HepG2 (cell line): ENCODE data around the gene PDZD7. TPM values are rescaled to one million over a fixed set of nuclear protein-coding genes. Genes with fewer than 3 reads are reported as not detected.

ENCODE experiments used
- BRD4 ChIP-seq: sonication (generic); formaldehyde crosslinking; IDR thresholded peaks from 2 replicates; pipeline ENCODE4 v1.4.0; 2020; ENCODE audit warnings: missing genetic modification reagents
- CBX2 ChIP-seq, 2 experiments: fragments of 200-600 bp in 1 of 2; sonication (generic); formaldehyde crosslinking in 1 of 2; IDR thresholded peaks; 2 replicates each; pipeline versions ENCODE4 v1.7.0 to v1.8.1; 2018 to 2022; ENCODE audit warnings: low read depth in 2 of 2, low read length in 1 of 2, mild to moderate bottlenecking in 1 of 2, missing genetic modification reagents in 1 of 2
- CBX5 ChIP-seq: sonication (generic); formaldehyde crosslinking; IDR thresholded peaks from 2 replicates; pipeline ENCODE4 v1.4.0; 2020; ENCODE audit warnings: missing genetic modification reagents, borderline replicate concordance
- KAT8 ChIP-seq: IDR thresholded peaks from 2 replicates; pipeline ENCODE4 v1.6.1; 2016; ENCODE audit warnings: missing genetic modification reagents, missing compliant biosample characterization
- NFE2L2 ChIP-seq: fragments of 150-350 bp; IDR thresholded peaks from 2 replicates; pipeline ENCODE4 v1.6.1; 2014; ENCODE audit warnings: low read length
- NONO ChIP-seq, 2 experiments: fragments of 450-650 bp in 1 of 2; sonication (generic) in 1 of 2; formaldehyde crosslinking in 1 of 2; IDR thresholded peaks in 1 of 2; conservative IDR thresholded peaks in 1 of 2; 2 replicates each; pipeline versions ENCODE4 v1.6.1 to v1.8.0; 2017 to 2022; ENCODE audit warnings: mild to moderate bottlenecking in 1 of 2, missing genetic modification reagents in 1 of 2, moderate library complexity in 1 of 2
- SIX4 ChIP-seq: sonication (generic); formaldehyde crosslinking; IDR thresholded peaks from 2 replicates; pipeline ENCODE4 v1.4.0; 2020; ENCODE audit warnings: missing genetic modification reagents
- ZFY ChIP-seq: sonication (generic); formaldehyde crosslinking; IDR thresholded peaks from 2 replicates; pipeline ENCODE4 v1.4.0; 2020; ENCODE audit warnings: missing genetic modification reagents
- ZNF18 ChIP-seq: sonication (generic); formaldehyde crosslinking; IDR thresholded peaks from 2 replicates; pipeline ENCODE4 v1.8.0; 2022; ENCODE audit warnings: mild to moderate bottlenecking, missing genetic modification reagents; ENCODE audit not compliant: insufficient replicate concordance
- ZNF317 ChIP-seq: sonication (generic); formaldehyde crosslinking; IDR thresholded peaks from 2 replicates; pipeline ENCODE4 v1.5.0; 2020; ENCODE audit warnings: mild to moderate bottlenecking, missing genetic modification reagents
- ZNF331 ChIP-seq: sonication (generic); formaldehyde crosslinking; IDR thresholded peaks from 2 replicates; pipeline ENCODE4 v1.4.0; 2020; ENCODE audit warnings: missing genetic modification reagents
- ZNF460 ChIP-seq: sonication (generic); formaldehyde crosslinking; IDR thresholded peaks from 2 replicates; pipeline ENCODE4 v1.5.1; 2020; ENCODE audit warnings: missing genetic modification reagents, mild to moderate bottlenecking, borderline replicate concordance
- ZNF607 ChIP-seq: sonication (generic); formaldehyde crosslinking; IDR thresholded peaks from 2 replicates; pipeline ENCODE4 v1.5.1; 2020; ENCODE audit warnings: missing genetic modification reagents, mild to moderate bottlenecking, borderline replicate concordance
- ZNF768 ChIP-seq: sonication (generic); formaldehyde crosslinking; IDR thresholded peaks from 2 replicates; pipeline ENCODE4 v1.4.0; 2020; ENCODE audit warnings: missing genetic modification reagents
- ZNF790 ChIP-seq: sonication (generic); formaldehyde crosslinking; IDR thresholded peaks from 2 replicates; pipeline ENCODE4 v1.8.0; 2022; ENCODE audit warnings: missing genetic modification reagents, mild to moderate bottlenecking, borderline replicate concordance
- polyA plus RNA-seq, 8 experiments: library from polyadenylated mRNA; depleted of rRNA in 3 of 8; stranded (reverse) in 7 of 8; unstranded in 1 of 8; fragments of >200 nt; fragmentation: Illumina TruSeq in 4 of 8; extraction: Trizol in 4 of 8; gene quantifications; 2 replicates each; pipeline versions ENCODE4 v1.2.1 to v1.2.3, GENCODE V29; 2011 to 2016; ENCODE audit warnings: low read depth in 4 of 8, missing spikeins in 1 of 8, mixed read lengths in 1 of 8; ENCODE audit not compliant: insufficient read depth in 1 of 8
- total RNA-seq, 5 experiments: library from RNA; depleted of rRNA; stranded (reverse); fragments of >200 nt; fragmentation: Illumina TruSeq; extraction: Trizol; gene quantifications; 2 replicates each; pipeline ENCODE4 v1.2.3, GENCODE V29; 2016; ENCODE audit warnings: low read depth in 1 of 5
- TF ChIP-seq, protein P1 (sequence below): sonication (generic); formaldehyde crosslinking; conservative IDR thresholded peaks from 2 replicates; pipeline ENCODE4 v1.8.1; 2023; ENCODE audit warnings: missing genetic modification reagents
- TF ChIP-seq, protein P2 (sequence below): sonication (generic); formaldehyde crosslinking; IDR thresholded peaks from 2 replicates; pipeline ENCODE4 v1.9.0; 2021; ENCODE audit warnings: missing genetic modification reagents, borderline replicate concordance
- TF ChIP-seq, protein P3 (sequence below): IDR thresholded peaks from 2 replicates; pipeline ENCODE4 v1.6.1; 2016

PDZD7 gene
- total and polyA plus RNA-seq, 2 of the 13 experiments (the other 11 are each of a cell fraction or from before 2014, with no cell fraction given), result 0.58 to 0.73 TPM

GRCh38 chr10:101066146-101066895 is 35.4 kb upstream of the PDZD7 start (continued):
- peak; percentile 79 for TF ChIP-seq ZNF18
- no peak for TF ChIP-seq NONO (IDR thresholded peaks at IDR 0.05)
- TF ChIP-seq NONO (CRISPR knock-in tag; conservative IDR thresholded peaks at IDR 0.05), result peak; percentile 83
- no peak for TF ChIP-seq BRD4 (CRISPR knock-in tag)
- TF ChIP-seq ZNF790 (CRISPR knock-in tag), result no peak
- TF ChIP-seq ZFY (CRISPR knock-in tag), result peak; percentile 85
- TF ChIP-seq ZNF607 (CRISPR knock-in tag), result 0 out of 2 replicates have a peak, but pooled peaks have one; percentile 44
- TF ChIP-seq ZNF317 (CRISPR knock-in tag), result 0 out of 2 replicates have a peak, but pooled peaks have one; percentile 21
- peak; percentile 79 for TF ChIP-seq KAT8 (CRISPR knock-in tag)
- no peak for TF ChIP-seq ZNF460 (CRISPR knock-in tag)
- TF ChIP-seq, protein P1, sequence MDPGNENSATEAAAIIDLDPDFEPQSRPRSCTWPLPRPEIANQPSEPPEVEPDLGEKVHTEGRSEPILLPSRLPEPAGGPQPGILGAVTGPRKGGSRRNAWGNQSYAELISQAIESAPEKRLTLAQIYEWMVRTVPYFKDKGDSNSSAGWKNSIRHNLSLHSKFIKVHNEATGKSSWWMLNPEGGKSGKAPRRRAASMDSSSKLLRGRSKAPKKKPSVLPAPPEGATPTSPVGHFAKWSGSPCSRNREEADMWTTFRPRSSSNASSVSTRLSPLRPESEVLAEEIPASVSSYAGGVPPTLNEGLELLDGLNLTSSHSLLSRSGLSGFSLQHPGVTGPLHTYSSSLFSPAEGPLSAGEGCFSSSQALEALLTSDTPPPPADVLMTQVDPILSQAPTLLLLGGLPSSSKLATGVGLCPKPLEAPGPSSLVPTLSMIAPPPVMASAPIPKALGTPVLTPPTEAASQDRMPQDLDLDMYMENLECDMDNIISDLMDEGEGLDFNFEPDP (CRISPR knock-in tag), result 0 out of 2 replicates have a peak, but pooled peaks have one; percentile 60
- TF ChIP-seq, protein P2, sequence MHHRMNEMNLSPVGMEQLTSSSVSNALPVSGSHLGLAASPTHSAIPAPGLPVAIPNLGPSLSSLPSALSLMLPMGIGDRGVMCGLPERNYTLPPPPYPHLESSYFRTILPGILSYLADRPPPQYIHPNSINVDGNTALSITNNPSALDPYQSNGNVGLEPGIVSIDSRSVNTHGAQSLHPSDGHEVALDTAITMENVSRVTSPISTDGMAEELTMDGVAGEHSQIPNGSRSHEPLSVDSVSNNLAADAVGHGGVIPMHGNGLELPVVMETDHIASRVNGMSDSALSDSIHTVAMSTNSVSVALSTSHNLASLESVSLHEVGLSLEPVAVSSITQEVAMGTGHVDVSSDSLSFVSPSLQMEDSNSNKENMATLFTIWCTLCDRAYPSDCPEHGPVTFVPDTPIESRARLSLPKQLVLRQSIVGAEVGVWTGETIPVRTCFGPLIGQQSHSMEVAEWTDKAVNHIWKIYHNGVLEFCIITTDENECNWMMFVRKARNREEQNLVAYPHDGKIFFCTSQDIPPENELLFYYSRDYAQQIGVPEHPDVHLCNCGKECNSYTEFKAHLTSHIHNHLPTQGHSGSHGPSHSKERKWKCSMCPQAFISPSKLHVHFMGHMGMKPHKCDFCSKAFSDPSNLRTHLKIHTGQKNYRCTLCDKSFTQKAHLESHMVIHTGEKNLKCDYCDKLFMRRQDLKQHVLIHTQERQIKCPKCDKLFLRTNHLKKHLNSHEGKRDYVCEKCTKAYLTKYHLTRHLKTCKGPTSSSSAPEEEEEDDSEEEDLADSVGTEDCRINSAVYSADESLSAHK (CRISPR knock-in tag), result no peak
- no peak for TF ChIP-seq NFE2L2
- no peak for TF ChIP-seq CBX2 (IDR thresholded peaks at IDR 0.05; ENCODE audit: low read depth, low read length)
- no peak for TF ChIP-seq CBX2 (CRISPR knock-in tag; IDR thresholded peaks at IDR 0.05; ENCODE audit: low read depth)
- TF ChIP-seq, protein P3, sequence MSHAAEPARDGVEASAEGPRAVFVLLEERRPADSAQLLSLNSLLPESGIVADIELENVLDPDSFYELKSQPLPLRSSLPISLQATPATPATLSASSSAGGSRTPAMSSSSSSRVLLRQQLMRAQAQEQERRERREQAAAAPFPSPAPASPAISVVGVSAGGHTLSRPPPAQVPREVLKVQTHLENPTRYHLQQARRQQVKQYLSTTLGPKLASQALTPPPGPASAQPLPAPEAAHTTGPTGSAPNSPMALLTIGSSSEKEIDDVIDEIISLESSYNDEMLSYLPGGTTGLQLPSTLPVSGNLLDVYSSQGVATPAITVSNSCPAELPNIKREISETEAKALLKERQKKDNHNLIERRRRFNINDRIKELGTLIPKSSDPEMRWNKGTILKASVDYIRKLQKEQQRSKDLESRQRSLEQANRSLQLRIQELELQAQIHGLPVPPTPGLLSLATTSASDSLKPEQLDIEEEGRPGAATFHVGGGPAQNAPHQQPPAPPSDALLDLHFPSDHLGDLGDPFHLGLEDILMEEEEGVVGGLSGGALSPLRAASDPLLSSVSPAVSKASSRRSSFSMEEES (CRISPR knock-in tag), result peak; percentile 68; the same call in 1 of the 2 replicates
- TF ChIP-seq ZNF768 (CRISPR knock-in tag), result peak; percentile 65; the same call in 1 of the 2 replicates
- TF ChIP-seq SIX4 (CRISPR knock-in tag), result no peak
- peak; percentile 25; the same call in 1 of the 2 replicates for TF ChIP-seq CBX5 (CRISPR knock-in tag)
- peak; percentile 65; the same call in 1 of the 2 replicates for TF ChIP-seq ZNF331 (CRISPR knock-in tag)
